ENCODE data around the gene UBE2I. TPM values are rescaled to one million over a fixed set of nuclear protein-coding genes. Genes with fewer than 3 reads are reported as not detected.

The UBE2I gene
- total RNA-seq, 1 donor from 2014 or later: 112 TPM

DNA sequence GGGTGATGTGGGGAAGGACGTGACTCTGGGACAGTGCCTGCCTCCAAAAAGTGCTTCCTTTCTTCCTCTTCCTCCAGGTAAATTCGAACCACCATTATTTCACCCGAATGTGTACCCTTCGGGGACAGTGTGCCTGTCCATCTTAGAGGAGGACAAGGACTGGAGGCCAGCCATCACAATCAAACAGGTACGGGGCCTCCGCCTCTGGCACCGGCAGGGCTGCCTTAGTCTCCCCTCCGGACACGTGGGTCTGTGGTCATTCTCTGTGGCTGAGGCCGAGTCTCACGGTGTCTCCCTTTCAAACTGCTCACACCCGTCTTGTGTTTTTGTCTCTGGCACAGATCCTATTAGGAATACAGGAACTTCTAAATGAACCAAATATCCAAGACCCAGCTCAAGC, 10.7 kb downstream of the UBE2I start:
- TF ChIP-seq, protein P1, sequence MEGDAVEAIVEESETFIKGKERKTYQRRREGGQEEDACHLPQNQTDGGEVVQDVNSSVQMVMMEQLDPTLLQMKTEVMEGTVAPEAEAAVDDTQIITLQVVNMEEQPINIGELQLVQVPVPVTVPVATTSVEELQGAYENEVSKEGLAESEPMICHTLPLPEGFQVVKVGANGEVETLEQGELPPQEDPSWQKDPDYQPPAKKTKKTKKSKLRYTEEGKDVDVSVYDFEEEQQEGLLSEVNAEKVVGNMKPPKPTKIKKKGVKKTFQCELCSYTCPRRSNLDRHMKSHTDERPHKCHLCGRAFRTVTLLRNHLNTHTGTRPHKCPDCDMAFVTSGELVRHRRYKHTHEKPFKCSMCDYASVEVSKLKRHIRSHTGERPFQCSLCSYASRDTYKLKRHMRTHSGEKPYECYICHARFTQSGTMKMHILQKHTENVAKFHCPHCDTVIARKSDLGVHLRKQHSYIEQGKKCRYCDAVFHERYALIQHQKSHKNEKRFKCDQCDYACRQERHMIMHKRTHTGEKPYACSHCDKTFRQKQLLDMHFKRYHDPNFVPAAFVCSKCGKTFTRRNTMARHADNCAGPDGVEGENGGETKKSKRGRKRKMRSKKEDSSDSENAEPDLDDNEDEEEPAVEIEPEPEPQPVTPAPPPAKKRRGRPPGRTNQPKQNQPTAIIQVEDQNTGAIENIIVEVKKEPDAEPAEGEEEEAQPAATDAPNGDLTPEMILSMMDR (conservative IDR thresholded peaks at IDR 0.05; ENCODE audit: low read depth, low read length): no peak
- DNase-seq (ENCODE audit: low read depth): no peak
- H3K4me3 ChIP-seq (ENCODE audit: low read depth, low read length): no peak overlapping the region

DNA sequence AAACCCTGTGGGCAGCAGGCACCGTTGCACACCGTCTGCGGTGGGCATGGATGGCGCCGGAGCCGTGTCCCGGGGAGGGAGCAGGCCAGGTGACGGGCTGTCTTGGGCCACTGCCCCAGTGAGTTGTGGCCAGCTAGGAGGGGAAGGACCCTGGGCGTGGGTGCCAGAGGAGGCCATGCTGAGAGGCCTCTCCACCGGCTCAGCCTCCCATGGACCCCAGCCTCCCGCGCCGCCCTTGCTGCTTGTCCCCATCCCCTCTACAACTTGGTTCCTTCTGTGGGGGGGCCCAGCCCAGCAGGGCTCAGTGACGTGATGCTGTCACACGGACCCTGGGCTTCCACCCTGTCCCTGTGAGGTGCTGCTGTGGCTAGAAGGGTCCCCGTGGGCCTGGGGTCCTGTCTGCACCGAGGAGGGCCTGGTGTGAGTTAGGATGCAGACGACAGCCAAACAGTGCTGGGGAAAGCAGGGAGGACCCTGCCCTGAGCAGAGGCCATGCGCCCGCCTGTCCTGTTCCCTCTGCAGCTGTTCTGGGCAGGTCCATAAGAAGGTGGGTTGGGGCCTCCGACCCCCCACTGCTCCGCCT, 11.3 kb downstream of the UBE2I start:
- TF ChIP-seq, protein P1 (conservative IDR thresholded peaks at IDR 0.05; ENCODE audit: low read depth, low read length): no peak
- DNase-seq (ENCODE audit: low read depth): no peak
- H3K4me3 ChIP-seq (ENCODE audit: low read depth, low read length): no peak overlapping the region

DNA sequence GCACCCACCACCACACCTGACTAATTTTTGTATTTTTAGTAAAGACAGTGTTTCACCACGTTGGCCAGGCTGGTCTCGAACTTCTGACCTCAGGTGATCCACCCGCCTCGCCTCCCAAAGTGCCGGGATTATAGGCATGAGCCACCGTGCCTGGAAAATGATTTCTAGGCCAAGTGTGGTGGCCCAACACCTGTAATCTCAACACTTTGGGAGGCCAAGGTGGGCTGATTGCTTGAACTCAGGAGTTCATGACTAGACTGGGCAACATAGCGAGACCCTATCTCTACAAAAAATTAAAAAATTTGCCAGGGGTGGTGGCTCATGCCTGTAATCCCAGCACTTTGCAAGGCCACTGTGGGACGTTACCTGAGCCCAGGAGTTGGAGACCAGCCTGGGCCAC, 13.0 kb downstream of the UBE2I start:
- no peak for DNase-seq (ENCODE audit: low read depth)
- no peak overlapping the region for H3K4me3 ChIP-seq (ENCODE audit: low read depth, low read length)
- TF ChIP-seq, protein P1 (conservative IDR thresholded peaks at IDR 0.05; ENCODE audit: low read depth, low read length): no peak

- no peak for DNase-seq (ENCODE audit: low read depth)
- no peak overlapping the region for H3K4me3 ChIP-seq (ENCODE audit: low read depth, low read length)
- TF ChIP-seq, protein P1 (conservative IDR thresholded peaks at IDR 0.05; ENCODE audit: low read depth, low read length): no peak
Measured at GRCh38 chr16:1323296-1324239, 14.1 kb downstream of the UBE2I start.

DNA sequence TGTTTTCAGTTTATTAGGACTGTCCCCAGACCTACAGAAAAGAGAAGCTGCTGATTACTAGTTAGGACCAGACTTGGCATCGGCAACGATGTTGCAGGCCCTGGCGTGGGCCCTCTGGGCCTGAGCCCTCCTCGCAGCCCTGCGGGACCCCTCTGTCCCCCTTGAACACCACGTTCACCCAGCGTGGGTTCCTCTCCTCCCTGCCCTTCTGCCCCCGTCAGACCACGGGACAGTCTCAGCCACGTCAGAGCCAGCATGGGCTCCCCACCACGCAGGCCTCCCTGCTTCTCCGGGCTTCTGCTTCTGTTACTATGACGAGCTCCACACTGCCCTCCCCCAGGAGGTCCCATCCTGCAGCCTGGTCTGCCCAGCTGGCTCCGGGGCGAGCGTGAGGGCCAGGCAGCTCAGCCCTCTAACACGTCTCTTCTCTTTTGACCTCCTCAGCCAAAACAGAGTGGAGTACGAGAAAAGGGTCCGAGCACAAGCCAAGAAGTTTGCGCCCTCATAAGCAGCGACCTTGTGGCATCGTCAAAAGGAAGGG, 14.9 kb downstream of the UBE2I start:
- no peak overlapping the region for H3K4me3 ChIP-seq (ENCODE audit: low read depth, low read length)
- no peak for DNase-seq (ENCODE audit: low read depth)
- TF ChIP-seq, protein P1 (conservative IDR thresholded peaks at IDR 0.05; ENCODE audit: low read depth, low read length): no peak

- H3K4me3 ChIP-seq (ENCODE audit: low read depth, low read length): no peak overlapping the region
- TF ChIP-seq, protein P1 (conservative IDR thresholded peaks at IDR 0.05; ENCODE audit: low read depth, low read length): no peak
- DNase-seq (ENCODE audit: low read depth): no peak
Measured at GRCh38 chr16:1325261-1325660, 15.8 kb downstream of the UBE2I start.
